GM19193 (cell line): ENCODE measurements around the gene GLYATL3.

Experiments
- POLR2A ChIP-seq: IDR thresholded peaks from 4 replicates; pipeline ENCODE4 v1.6.1; 2011; ENCODE audit not compliant: insufficient read depth, insufficient read length; ENCODE audit errors: extremely low read depth

The GLYATL3 gene

GRCh38 chr6:49499623-49500022 is at the start of gene GLYATL3:
TSS of gene GLYATL3 (plus strand) at chr6:49499923. CDS start at chr6:49511991, 12,068 bp downstream.
- TF ChIP-seq POLR2A = no peak

- TF ChIP-seq POLR2A = no peak
Measured at GRCh38 chr6:49453221-49453620, 46.5 kb upstream of the GLYATL3 start.

GRCh38 chr6:49454787-49455709 is 44.7 kb upstream of the GLYATL3 start:
- TF ChIP-seq POLR2A = no peak

GRCh38 chr6:49457771-49458170 is 42.0 kb upstream of the GLYATL3 start:
- TF ChIP-seq POLR2A = no peak

GRCh38 chr6:49462071-49462470 is 37.7 kb upstream of the GLYATL3 start:
- no peak for TF ChIP-seq POLR2A

GRCh38 chr6:49462599-49462926 is 37.2 kb upstream of the GLYATL3 start:
- TF ChIP-seq POLR2A = no peak

- peak; percentile 81 for TF ChIP-seq POLR2A
Measured at GRCh38 chr6:49462927-49463611, 36.7 kb upstream of the GLYATL3 start, which contains the start of the genes CENPQ and MMUT. TSS of gene CENPQ (plus strand) at chr6:49463370. CDS start at chr6:49470177, 6,807 bp downstream. TSS of gene MMUT (minus strand) at chr6:49463253. CDS start at chr6:49459466, 3,787 bp downstream.

GRCh38 chr6:49463612-49463967 is 36.1 kb upstream of the GLYATL3 start:
- TF ChIP-seq POLR2A = no peak

- no peak for TF ChIP-seq POLR2A
Measured at GRCh38 chr6:49464691-49465090, 35.0 kb upstream of the GLYATL3 start.

GRCh38 chr6:49468042-49468441 is 31.7 kb upstream of the GLYATL3 start:
- no peak for TF ChIP-seq POLR2A

- TF ChIP-seq POLR2A = no peak
Measured at GRCh38 chr6:49479308-49479970, 20.3 kb upstream of the GLYATL3 start.

GRCh38 chr6:49490633-49491032 is 9.1 kb upstream of the GLYATL3 start:
- no peak for TF ChIP-seq POLR2A

GRCh38 chr6:49497304-49497703 is 2.4 kb upstream of the GLYATL3 start:
- TF ChIP-seq POLR2A = no peak

GRCh38 chr6:49499126-49499525 is 597 bp upstream of the GLYATL3 start:
- TF ChIP-seq POLR2A = no peak

- TF ChIP-seq POLR2A = no peak
Measured at GRCh38 chr6:49504666-49505065, 4.9 kb downstream of the GLYATL3 start.
